DND-41 (cell line): ENCODE data around the gene CTBP1.

Source experiments
- ATAC-seq: fragments of 200-7000 bp; cut with Tn5 transposase; 3 replicates; pipeline ENCODE4 v1.9.1; 2021; ENCODE audit warnings: low read depth; ENCODE audit not compliant: insufficient read depth
- DNase-seq: peaks from one replicate; pipeline ENCODE4 v3.0.0-alpha.2; 2020
- H2AFZ ChIP-seq: 2 replicates; pipeline ENCODE4 v1.6.0; 2012; ENCODE audit warnings: low read depth, low read length
- H3K27ac ChIP-seq: 2 replicates; pipeline ENCODE4 v1.5.1; 2012; ENCODE audit warnings: low read length, inconsistent platforms
- H3K27me3 ChIP-seq: fragments of 200-600 bp; sonication (generic); 2 replicates; pipeline ENCODE4 v1.6.0; 2012; ENCODE audit warnings: low read length, mild to moderate bottlenecking, inconsistent platforms; ENCODE audit not compliant: insufficient read depth, poor library complexity
- H3K36me3 ChIP-seq: 2 replicates; pipeline ENCODE4 v1.5.1; 2012; ENCODE audit warnings: low read length, inconsistent platforms; ENCODE audit not compliant: insufficient read depth
- H3K4me1 ChIP-seq: 2 replicates; pipeline ENCODE4 v1.5.1; 2012; ENCODE audit warnings: mild to moderate bottlenecking, low read length; ENCODE audit not compliant: insufficient read depth
- H3K4me2 ChIP-seq: 2 replicates; pipeline ENCODE4 v1.6.0; 2012; ENCODE audit warnings: mild to moderate bottlenecking, moderate library complexity, low read length, inconsistent platforms; ENCODE audit not compliant: insufficient read depth
- H3K4me3 ChIP-seq, 2 experiments: fragments of 200-600 bp in 1 of 2; shearing (Covaris generic) in 1 of 2; 2 replicates each; pipeline ENCODE4 v1.5.1; 2012 to 2016; ENCODE audit warnings: inconsistent platforms in 2 of 2, low read length in 2 of 2, mild to moderate bottlenecking in 2 of 2, low read depth in 1 of 2, moderate library complexity in 1 of 2
- H3K79me2 ChIP-seq: 2 replicates; pipeline ENCODE4 v1.6.0; 2012; ENCODE audit warnings: low read length, inconsistent platforms; ENCODE audit not compliant: insufficient read depth
- H3K9ac ChIP-seq: 2 replicates; pipeline ENCODE4 v1.6.0; 2012; ENCODE audit warnings: low read depth, mild to moderate bottlenecking, inconsistent platforms, low read length, moderate library complexity
- H3K9me3 ChIP-seq: 2 replicates; pipeline ENCODE4 v1.5.1; 2012; ENCODE audit warnings: low read length, moderate library complexity, mild to moderate bottlenecking, inconsistent platforms; ENCODE audit not compliant: insufficient read depth, severe bottlenecking
- H4K20me1 ChIP-seq: 2 replicates; pipeline ENCODE4 v1.6.0; 2012; ENCODE audit warnings: low read length; ENCODE audit not compliant: insufficient read depth
- CTCF ChIP-seq: IDR thresholded peaks from 2 replicates; pipeline ENCODE4 v1.5.1; 2012; ENCODE audit warnings: borderline replicate concordance, low read length, moderate library complexity, mild to moderate bottlenecking; ENCODE audit not compliant: poor library complexity, severe bottlenecking; ENCODE audit errors: extremely low read depth
- EZH2 ChIP-seq: IDR thresholded peaks from 3 replicates; pipeline ENCODE4 v1.6.1; 2012; ENCODE audit warnings: borderline replicate concordance, low read depth, mild to moderate bottlenecking, moderate library complexity, low read length, inconsistent platforms; ENCODE audit not compliant: severe bottlenecking

Gene CTBP1

GRCh38 chr4:1248245-1249147 lies at the start of gene CTBP1:
TSS of gene CTBP1 (minus strand) at chr4:1249130. CDS start at chr4:1241331, 7,799 bp downstream.
- TF ChIP-seq CTCF (no peak), EZH2 (no peak)
- Histone ChIP-seq H3K4me2 (peak within 1 kb of the TSS; percentile 80), H3K27ac (peak within 1 kb of the TSS; percentile 97), H3K36me3 (peaks cover 76% of the 10 kb centered on the region), H3K27me3 (no peaks in the 10 kb centered on the region), H3K4me3 (peak within 1 kb of the TSS; percentile 93 to 96), H3K9me3 (peaks cover 2% of the 10 kb centered on the region), H3K79me2 (peaks cover 75% of the 10 kb centered on the region), H3K9ac (peak within 1 kb of the TSS; percentile 99), H3K4me1 (peaks cover 57% of the 10 kb centered on the region), H4K20me1 (peaks cover 40% of the 10 kb centered on the region), H2AFZ (peak within 1 kb of the TSS; percentile 79)
- DNase-seq (peak; percentile 82), ATAC-seq (peak; percentile 54)

- Histone ChIP-seq H3K27ac (no peak overlapping the region), H3K4me3 (no peak overlapping the region), H3K36me3 (peaks cover 56% of the 10 kb centered on the region), H3K27me3 (no peaks in the 10 kb centered on the region), H3K9me3 (no peaks in the 10 kb centered on the region), H4K20me1 (peaks cover 82% of the 10 kb centered on the region), H3K9ac (no peak overlapping the region), H3K4me2 (no peak overlapping the region), H3K4me1 (peaks cover 3% of the 10 kb centered on the region; the same call in 1 of the 2 replicates), H3K79me2 (peaks cover 97% of the 10 kb centered on the region), H2AFZ (no peak overlapping the region)
- TF ChIP-seq CTCF: no peak
- TF ChIP-seq EZH2: no peak
- ATAC-seq (no peak), DNase-seq (no peak)
These were observed 49.5 kb upstream of the CTBP1 start for GRCh38 chr4:1298461-1298860.

GRCh38 chr4:1297456-1298325 lies 48.8 kb upstream of the CTBP1 start:
- no peak for ATAC-seq
- Histone ChIP-seq H3K4me2 (no peak overlapping the region), H3K4me3 (no peak overlapping the region), H3K9ac (no peak overlapping the region), H2AFZ (no peak overlapping the region), H3K79me2 (peaks cover 97% of the 10 kb centered on the region), H3K27me3 (no peaks in the 10 kb centered on the region), H3K4me1 (peaks cover 6% of the 10 kb centered on the region), H3K36me3 (peaks cover 54% of the 10 kb centered on the region), H3K27ac (no peak overlapping the region), H4K20me1 (peaks cover 79% of the 10 kb centered on the region), H3K9me3 (no peaks in the 10 kb centered on the region)
- TF ChIP-seq EZH2: no peak
- TF ChIP-seq CTCF: no peak
- DNase-seq: no peak
